Stomach (tissue), 9 donors: ENCODE measurements around the gene BTNL9. TPM values are rescaled to one million over a fixed set of nuclear protein-coding genes. Genes with fewer than 3 reads are reported as not detected.

Experiments used
- DNase-seq, 2 donors: peaks; one replicate each; pipeline versions ENCODE4 v3.0.0 to v3.0.0-alpha.2; 2013 to 2019
- H3K27ac ChIP-seq, 5 donors: fragments of 200-600 bp in 4 of 5; sonication (generic) in 4 of 5; one replicate each; pipeline ENCODE4 v1.5.1; 2013 to 2019; ENCODE audit warnings: mild to moderate bottlenecking in 1 of 5, moderate library complexity in 1 of 5
- H3K27me3 ChIP-seq, 3 donors: fragments of 200-600 bp; sonication (generic); one replicate each; pipeline ENCODE4 v1.5.1; 2017 to 2019; ENCODE audit warnings: mixed run types in 1 of 3
- H3K36me3 ChIP-seq, 4 donors: fragments of 200-600 bp; sonication (generic); 1 replicate in 3 of 4; 2 replicates in 1 of 4; pipeline ENCODE4 v1.5.1; 2016 to 2019
- H3K4me1 ChIP-seq, 4 donors: fragments of 200-600 bp; sonication (generic); one replicate each; pipeline ENCODE4 v1.5.1; 2016 to 2019
- H3K4me3 ChIP-seq, 4 donors: fragments of 200-600 bp; sonication (generic) in 3 of 4; one replicate each; pipeline ENCODE4 v1.5.1; 2016 to 2019; ENCODE audit warnings: mild to moderate bottlenecking in 1 of 4
- H3K9me3 ChIP-seq, 4 donors: fragments of 200-600 bp; sonication (generic); one replicate each; pipeline ENCODE4 v1.5.1; 2016 to 2019
- EP300 ChIP-seq: sonication (generic); formaldehyde crosslinking; IDR thresholded peaks from one replicate; pipeline ENCODE4 v1.6.1; 2017; ENCODE audit warnings: antibody characterized with exemption
- POLR2A ChIP-seq, 4 donors: fragments of 450-650 bp; IDR thresholded peaks; one replicate each; pipeline ENCODE4 v1.6.1; 2016; ENCODE audit warnings: antibody characterized with exemption in 4 of 4, control low read depth in 2 of 4, mild to moderate bottlenecking in 1 of 4, moderate library complexity in 1 of 4
- POLR2AphosphoS5 ChIP-seq, 3 donors: sonication (generic); formaldehyde crosslinking; IDR thresholded peaks; one replicate each; pipeline ENCODE4 v1.6.1; 2016; ENCODE audit warnings: antibody characterized with exemption in 3 of 3
- WGBS, 5 donors: extraction: QIAGEN DNeasy Blood & Tissue Kit in 3 of 5; methylation state at CpG; one replicate each; pipeline versions ENCODE4 v1.1.5 to v1.1.7; 2013 to 2018; 5-methylcytosine and 5-hydroxymethylcytosine counted together
- intact Hi-C: fragments of 100-400 bp; cut with DNase I; formaldehyde crosslinking; loops from one replicate; pipeline ENCODE4 v1.15.1; 2023; ENCODE audit warnings: low total_unique reads
- polyA plus RNA-seq, 3 donors: library from polyadenylated mRNA; stranded (reverse); fragments of 200-250 nt; gene quantifications; one replicate each; pipeline ENCODE4 v1.2.3, GENCODE V29; 2013
- total RNA-seq, 5 donors: library from RNA; depleted of rRNA; stranded (reverse); fragments of >200 nt; gene quantifications; one replicate each; pipeline versions ENCODE4 v1.1.0 to v1.2.3, GENCODE V29; 2014 to 2016
- TF ChIP-seq, protein P1 (sequence below), 7 experiments: fragments of 450-650 bp in 4 of 7; fragments of 200-600 bp in 3 of 7; sonication (generic) in 3 of 7; IDR thresholded peaks; one replicate each; pipeline ENCODE4 v1.5.1; 2016 to 2019; ENCODE audit warnings: antibody characterized with exemption in 7 of 7, control low read depth in 2 of 7, mild to moderate bottlenecking in 1 of 7
- donor health status: healthy with polysubstance abuse.
- donor health status: Bipolar disorder and iron deficiency.
- donor health status: healthy.

BTNL9 gene
- total and polyA plus RNA-seq, 8 donors = 3.5 to 108 (median 10.7) TPM

DNA sequence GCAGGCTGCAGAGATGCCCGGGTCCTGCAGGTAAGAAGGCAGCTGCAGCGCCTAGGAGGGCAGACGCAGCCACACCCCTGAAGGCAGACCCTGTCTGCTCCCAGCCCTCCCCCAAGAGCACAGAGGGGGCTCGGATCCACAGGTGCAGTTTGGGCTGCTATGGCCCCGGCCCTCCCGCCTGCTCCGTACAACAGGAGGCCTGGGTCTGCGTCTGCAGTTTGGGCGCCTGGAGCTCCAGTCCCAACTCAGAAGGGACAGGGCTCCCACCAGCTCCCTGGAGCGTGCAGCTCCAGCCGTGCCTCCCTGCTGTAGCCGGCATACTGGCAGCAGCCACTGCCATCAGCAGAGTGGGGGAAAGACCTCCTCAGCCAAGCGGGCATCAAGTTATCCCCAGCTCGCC is 30.5 kb downstream of the BTNL9 start:
- no peak overlapping the region for H3K27ac ChIP-seq
- H3K36me3 ChIP-seq = no peaks in the 10 kb centered on the region
- WGBS, 5 donors = 40 to 66% (median 59%) methylated on average over 9 to 14 of the region's 14 CpGs
- no peak overlapping the region for H3K4me3 ChIP-seq
- H3K27me3 ChIP-seq = peaks cover 0 to 72% (median 26%) of the 10 kb centered on the region in 3 donors
- H3K4me1 ChIP-seq = no peaks in the 10 kb centered on the region
- intact Hi-C loops = no loop called here
- H3K9me3 ChIP-seq = peaks cover 3 to 13% (median 11%) of the 10 kb centered on the region in 4 donors
- DNase-seq = no peak
- no peak for TF ChIP-seq POLR2A (IDR thresholded peaks at IDR 0.05)
- TF ChIP-seq POLR2AphosphoS5 (IDR thresholded peaks at IDR 0.05) = no peak
- TF ChIP-seq EP300 = no peak
- TF ChIP-seq, protein P1, sequence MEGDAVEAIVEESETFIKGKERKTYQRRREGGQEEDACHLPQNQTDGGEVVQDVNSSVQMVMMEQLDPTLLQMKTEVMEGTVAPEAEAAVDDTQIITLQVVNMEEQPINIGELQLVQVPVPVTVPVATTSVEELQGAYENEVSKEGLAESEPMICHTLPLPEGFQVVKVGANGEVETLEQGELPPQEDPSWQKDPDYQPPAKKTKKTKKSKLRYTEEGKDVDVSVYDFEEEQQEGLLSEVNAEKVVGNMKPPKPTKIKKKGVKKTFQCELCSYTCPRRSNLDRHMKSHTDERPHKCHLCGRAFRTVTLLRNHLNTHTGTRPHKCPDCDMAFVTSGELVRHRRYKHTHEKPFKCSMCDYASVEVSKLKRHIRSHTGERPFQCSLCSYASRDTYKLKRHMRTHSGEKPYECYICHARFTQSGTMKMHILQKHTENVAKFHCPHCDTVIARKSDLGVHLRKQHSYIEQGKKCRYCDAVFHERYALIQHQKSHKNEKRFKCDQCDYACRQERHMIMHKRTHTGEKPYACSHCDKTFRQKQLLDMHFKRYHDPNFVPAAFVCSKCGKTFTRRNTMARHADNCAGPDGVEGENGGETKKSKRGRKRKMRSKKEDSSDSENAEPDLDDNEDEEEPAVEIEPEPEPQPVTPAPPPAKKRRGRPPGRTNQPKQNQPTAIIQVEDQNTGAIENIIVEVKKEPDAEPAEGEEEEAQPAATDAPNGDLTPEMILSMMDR (IDR thresholded peaks at IDR 0.05) = no peak

DNA sequence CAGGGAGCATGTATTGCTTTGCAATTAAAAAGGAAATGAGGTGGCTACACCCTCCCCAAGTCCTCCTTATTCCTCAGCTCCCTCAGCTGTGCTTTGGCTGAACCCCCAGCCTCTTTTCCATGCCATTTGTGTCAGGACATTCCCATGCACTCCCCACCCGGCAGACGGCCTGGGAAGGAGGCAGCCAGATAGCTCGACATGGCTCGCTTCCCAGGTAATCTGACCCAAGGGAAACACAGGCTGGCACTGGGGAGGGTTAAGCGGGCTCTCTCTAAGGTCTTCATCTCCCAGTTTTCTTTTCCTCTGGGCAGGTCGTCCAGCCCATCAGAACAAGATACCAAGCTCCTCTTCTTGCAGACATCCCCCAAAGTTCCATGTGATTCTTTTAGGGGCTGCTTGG is 31.2 kb downstream of the BTNL9 start:
- Histone ChIP-seq H3K36me3 (no peaks in the 10 kb centered on the region), H3K27ac (no peak overlapping the region), H3K4me1 (no peaks in the 10 kb centered on the region), H3K9me3 (peaks cover 3 to 18% (median 11%) of the 10 kb centered on the region in 4 donors), H3K4me3 (no peak overlapping the region), H3K27me3 (peaks cover 0 to 70% (median 26%) of the 10 kb centered on the region in 3 donors)
- intact Hi-C loops = no loop called here
- no peak for DNase-seq
- 54 to 66% (median 60%) methylated on average over 6 of the region's 6 CpGs for WGBS, 5 donors
- TF ChIP-seq, protein P1 (IDR thresholded peaks at IDR 0.05) = no peak
- TF ChIP-seq POLR2A (IDR thresholded peaks at IDR 0.05) = no peak
- TF ChIP-seq POLR2AphosphoS5 (IDR thresholded peaks at IDR 0.05) = no peak
- TF ChIP-seq EP300 = no peak

DNA sequence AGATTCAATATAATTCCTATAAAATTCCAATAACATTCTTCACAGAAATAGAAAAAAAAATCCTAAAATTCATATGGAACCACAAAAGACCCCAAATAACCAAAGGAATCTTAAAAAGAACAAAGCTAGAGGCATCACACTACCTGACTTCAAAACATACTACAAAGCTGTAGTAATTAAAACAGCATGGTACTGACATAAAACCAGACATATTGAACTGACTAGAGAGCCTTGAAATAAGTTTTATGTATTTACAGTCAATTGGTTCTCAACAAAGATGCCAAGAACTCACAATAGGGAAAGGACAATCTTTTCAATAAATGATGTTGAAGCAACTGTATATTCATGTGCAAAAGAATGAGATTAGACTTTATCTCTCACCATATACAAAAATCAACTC is 36.9 kb downstream of the BTNL9 start:
- no peak for DNase-seq
- intact Hi-C loops = no loop called here
- Histone ChIP-seq H3K4me1 (no peaks in the 10 kb centered on the region), H3K4me3 (no peak overlapping the region), H3K36me3 (no peaks in the 10 kb centered on the region), H3K9me3 (peaks cover 3 to 30% (median 23%) of the 10 kb centered on the region in 4 donors), H3K27me3 (peaks cover 0 to 40% (median 13%) of the 10 kb centered on the region in 3 donors), H3K27ac (no peak overlapping the region)
- TF ChIP-seq POLR2AphosphoS5 (IDR thresholded peaks at IDR 0.05) (no peak), EP300 (no peak), POLR2A (IDR thresholded peaks at IDR 0.05) (no peak)
- TF ChIP-seq, protein P1 (IDR thresholded peaks at IDR 0.05) = no peak

DNA sequence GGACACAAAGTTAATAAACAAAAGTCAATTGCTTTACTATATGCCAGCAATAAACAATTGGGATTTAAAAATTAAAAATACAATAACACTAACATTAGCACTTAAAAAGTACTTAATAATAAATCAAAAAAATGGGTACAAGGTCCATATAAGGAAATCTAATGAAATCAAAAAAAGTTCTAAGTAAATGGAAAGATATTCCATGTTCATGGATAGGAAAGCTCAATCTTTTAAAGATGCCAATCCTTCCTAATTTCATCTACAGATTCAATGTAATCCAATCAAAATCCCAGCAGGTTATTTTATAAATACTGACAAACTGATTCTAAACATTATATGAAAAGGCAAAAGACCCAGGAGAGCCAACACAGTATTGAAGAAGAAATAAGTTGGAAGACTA is 41.9 kb downstream of the BTNL9 start:
- no peak overlapping the region for H3K4me3 ChIP-seq
- DNase-seq = no peak
- H3K36me3 ChIP-seq = no peaks in the 10 kb centered on the region
- peaks cover 0 to 19% (median 8%) of the 10 kb centered on the region in 4 donors for H3K9me3 ChIP-seq
- TF ChIP-seq, protein P1 (IDR thresholded peaks at IDR 0.05) = no peak
- TF ChIP-seq POLR2A (IDR thresholded peaks at IDR 0.05) (no peak), POLR2AphosphoS5 (IDR thresholded peaks at IDR 0.05) (no peak), EP300 (no peak)
- no peaks in the 10 kb centered on the region for H3K4me1 ChIP-seq
- intact Hi-C loops = no loop called here
- no peak overlapping the region for H3K27ac ChIP-seq
- peaks cover 0 to 49% (median 0%) of the 10 kb centered on the region in 3 donors for H3K27me3 ChIP-seq
